Islet of Langerhans (tissue), 1 donor: ENCODE results near the gene GAB2.
"Not testable (repeated sequence)": the region's sequence is repeated elsewhere in the genome, so short reads cannot be mapped to it uniquely, and the experiment has no call there.

Source experiments
- FAIRE-seq: peaks from one replicate; lab custom pipeline; 2011; peaks lifted over from hg19 to GRCh38; lab: Jason Lieb, UNC

GAB2 gene

GRCh38 chr11:78365381-78365792 is 52.2 kb downstream of the GAB2 start:
- FAIRE-seq = no peak

DNA sequence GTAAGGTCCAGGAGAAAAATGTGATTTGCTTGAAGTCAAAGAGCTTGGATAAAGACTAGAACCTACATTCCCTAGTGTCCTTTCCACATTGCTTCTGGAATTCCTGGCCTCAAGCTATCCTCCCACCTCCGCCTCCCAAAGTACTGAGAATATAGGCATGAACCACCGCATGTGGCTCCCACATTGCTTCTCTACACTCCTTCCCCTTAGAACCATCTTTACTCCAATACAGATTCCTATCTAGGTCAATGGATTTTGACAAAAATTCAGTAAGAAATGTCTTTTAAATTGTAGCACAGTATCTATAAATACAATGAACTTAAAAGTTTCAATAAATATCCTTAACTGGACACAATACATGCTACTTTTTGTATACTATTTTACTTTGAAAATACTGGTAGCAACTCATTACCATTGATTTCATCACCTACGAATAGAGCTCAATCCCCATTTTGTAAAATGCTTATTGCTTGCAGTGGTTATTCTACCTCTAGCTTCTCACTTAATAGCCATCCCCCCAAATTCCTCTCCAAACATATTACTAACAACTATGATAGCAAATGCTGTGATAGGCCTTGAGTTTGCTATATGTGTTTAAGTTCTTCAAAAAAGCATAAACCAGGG is 53.4 kb downstream of the GAB2 start:
- FAIRE-seq = no peak

GRCh38 chr11:78363024-78363619 is 54.5 kb downstream of the GAB2 start:
- FAIRE-seq = no peak

DNA sequence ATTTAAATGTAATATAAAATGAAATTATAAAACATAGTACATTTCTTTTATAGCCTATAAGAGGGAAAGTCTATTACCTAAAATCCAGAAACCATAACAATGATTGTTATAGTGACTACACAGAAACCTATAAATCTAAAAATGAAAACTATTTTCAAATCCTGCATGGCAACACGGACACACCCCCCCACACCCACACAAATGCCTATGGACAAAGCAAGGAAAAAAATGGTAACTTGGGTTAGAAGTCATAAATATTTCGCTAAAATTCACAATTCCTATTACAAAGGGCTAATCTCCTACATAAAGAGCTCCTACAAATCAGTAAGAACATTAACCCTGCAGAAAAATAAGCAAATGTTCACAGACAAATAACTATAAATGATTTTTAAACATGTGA is 56.4 kb downstream of the GAB2 start:
- FAIRE-seq = no peak

DNA sequence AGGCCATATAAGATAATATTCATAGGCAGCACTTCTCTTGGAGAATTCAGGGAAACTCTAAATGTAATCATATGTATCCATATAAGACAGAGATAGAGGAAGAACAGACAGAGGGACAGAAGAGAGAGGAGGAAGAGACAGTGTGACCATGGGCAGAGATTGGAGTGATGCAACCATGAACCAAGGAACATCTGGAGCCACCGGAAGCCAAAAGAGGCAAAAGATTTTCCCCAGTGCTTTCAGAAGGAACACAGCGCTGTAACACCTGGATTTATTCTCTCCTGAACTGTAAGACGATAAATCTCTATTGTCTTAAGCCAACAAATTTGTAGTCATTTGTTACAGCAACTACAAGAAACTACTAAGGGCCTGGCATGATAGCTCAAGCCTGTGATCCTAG is 57.7 kb downstream of the GAB2 start:
- no peak for FAIRE-seq

- not testable (repeated sequence) for FAIRE-seq
Measured at GRCh38 chr11:78357924-78358323, 59.7 kb downstream of the GAB2 start.

GRCh38 chr11:78357425-78357824 is 60.2 kb downstream of the GAB2 start:
- FAIRE-seq = not testable (repeated sequence)

DNA sequence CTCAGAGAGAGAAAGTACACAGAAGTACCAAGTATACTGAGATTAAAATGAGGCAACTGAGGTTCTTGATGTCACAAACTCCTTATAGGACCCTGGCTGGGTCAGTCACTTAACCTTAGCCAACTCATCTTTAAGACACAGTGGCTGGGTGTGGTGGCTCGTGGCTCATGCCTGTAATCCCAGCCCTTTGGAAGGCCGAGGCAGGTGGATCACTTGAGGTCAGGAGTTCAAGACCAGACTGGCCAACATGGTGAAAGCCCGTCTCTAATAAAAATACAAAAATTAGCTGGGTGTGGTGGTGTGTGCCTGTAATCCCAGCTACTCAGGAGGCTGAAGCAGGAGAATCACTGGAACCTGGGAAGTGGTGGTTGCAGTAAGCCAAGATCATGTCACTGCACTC is 61.9 kb downstream of the GAB2 start:
- not testable (repeated sequence) for FAIRE-seq

GRCh38 chr11:78355309-78355705 is 62.3 kb downstream of the GAB2 start:
- no peak for FAIRE-seq

- FAIRE-seq = no peak
Measured at GRCh38 chr11:78354408-78355308, 63.0 kb downstream of the GAB2 start.

- FAIRE-seq = no peak
Measured at GRCh38 chr11:78351979-78352841, 65.4 kb downstream of the GAB2 start.

DNA sequence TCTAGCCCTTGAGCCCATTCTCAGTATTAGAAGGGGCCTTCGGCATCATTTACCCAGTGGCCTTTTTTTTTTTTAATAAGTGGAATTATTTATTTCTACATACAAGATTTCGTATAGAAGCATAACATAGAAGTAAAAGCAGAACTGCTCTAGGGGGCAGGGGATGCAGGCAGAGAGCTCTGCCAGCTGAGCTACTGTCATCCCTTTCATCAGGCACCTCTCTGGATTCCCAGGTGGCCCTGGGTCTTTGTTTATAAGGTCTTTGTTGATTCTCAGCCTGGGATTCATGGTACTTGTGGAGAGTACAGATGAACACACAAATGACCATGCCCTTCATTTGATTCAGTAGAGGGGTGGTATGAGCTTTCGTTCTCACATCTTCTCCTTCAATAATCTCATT is 66.4 kb downstream of the GAB2 start:
- FAIRE-seq = no peak

- no peak for FAIRE-seq
Measured at GRCh38 chr11:78350646-78351165, 66.9 kb downstream of the GAB2 start.

- no peak for FAIRE-seq
Measured at GRCh38 chr11:78350091-78350645, 67.5 kb downstream of the GAB2 start.

DNA sequence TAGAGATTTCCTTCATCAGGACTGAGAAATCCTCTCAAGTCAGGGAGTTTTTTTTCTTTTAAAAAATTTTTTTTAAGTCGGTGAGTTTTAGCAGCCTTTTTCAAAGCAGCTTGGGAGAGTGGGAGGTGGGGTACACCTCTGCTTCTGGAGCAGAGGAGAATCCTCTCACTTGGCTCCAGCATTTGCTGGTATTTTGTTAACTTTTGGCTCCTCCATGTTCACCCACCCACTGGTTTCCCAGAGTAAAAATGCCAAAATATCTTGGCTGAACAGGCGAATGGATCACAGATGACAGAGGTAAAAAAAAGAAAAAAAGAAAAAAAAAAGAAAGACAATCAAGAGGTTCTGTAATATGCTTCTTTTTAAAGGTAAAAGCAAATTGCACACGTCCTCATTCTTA is 68.0 kb downstream of the GAB2 start:
- FAIRE-seq = no peak

DNA sequence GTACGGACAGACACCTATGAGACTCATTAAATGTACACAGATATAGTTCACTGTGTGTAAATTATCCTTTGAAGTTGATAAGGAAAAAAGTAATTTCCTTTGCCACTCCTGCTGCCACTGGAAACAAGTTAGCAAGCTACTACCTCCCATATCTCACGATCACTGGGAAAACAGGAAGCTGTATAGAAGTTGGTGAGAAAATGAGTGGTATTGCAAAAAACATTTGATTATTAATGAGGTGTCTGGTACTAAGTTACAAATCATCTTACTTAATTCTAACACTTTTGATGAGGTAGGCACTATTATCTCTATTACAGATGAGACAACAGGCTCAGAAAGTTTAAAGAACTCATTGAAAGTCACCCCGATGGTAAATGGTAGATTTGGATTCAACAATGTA is 68.5 kb downstream of the GAB2 start:
- FAIRE-seq = no peak

GRCh38 chr11:78347956-78348355 is 69.7 kb downstream of the GAB2 start:
- no peak for FAIRE-seq

DNA sequence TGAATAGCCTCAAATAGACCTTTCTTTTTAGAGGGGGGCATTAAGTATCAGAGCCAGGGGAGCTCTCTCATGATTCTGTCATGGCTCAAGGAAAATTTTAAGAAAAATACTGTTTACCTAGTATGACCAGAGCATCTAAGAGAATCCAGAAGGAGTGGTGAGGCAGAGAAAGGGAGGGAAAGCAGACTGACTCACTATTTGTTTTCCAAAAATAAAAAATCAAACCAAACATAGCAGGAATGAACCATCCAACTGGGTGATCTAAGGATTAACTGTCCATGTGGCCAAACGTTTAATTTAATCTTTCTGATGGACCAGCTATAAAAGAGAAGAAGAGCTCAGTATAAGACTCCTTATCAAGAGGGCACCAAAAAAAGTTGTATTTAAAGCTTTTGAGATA is 70.8 kb downstream of the GAB2 start:
- FAIRE-seq = no peak

- FAIRE-seq = no peak
Measured at GRCh38 chr11:78345450-78345849, 72.2 kb downstream of the GAB2 start.

GRCh38 chr11:78344676-78345075 is 72.9 kb downstream of the GAB2 start:
- no peak for FAIRE-seq

- no peak for FAIRE-seq
Measured at GRCh38 chr11:78344094-78344493, 73.5 kb downstream of the GAB2 start.

DNA sequence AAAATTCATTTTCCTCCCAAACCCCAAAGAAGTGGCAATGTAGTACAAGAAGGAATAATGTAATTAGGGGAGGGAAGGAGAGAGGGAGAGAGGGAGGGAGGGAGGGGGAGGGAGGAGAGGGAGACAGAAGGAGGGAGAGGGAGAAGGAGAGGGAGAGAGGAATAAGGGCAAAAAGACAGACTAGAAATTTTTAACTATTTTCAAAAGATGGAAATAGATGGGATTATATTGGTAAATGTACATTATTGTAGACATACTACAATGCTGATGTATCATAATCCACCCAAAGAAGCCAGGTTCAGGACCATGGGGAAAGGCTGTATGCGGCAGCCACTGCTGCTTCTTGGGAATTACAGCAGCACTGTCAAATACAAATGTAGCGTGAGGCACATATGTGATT is 74.3 kb downstream of the GAB2 start:
- no peak for FAIRE-seq
